ENCODE results near the gene PEX5. TPM values are rescaled to one million over a fixed set of nuclear protein-coding genes. Genes with fewer than 3 reads are reported as not detected.
A peak's percentile ranks its signal among the peaks of the same experiment; 100 is the strongest.
"Not testable (repeated sequence)": the region's sequence is repeated elsewhere in the genome, so short reads cannot be mapped to it uniquely, and the experiment has no call there.

The PEX5 gene
- total RNA-seq, 1 donor from 2014 or later: 39.7 TPM

DNA sequence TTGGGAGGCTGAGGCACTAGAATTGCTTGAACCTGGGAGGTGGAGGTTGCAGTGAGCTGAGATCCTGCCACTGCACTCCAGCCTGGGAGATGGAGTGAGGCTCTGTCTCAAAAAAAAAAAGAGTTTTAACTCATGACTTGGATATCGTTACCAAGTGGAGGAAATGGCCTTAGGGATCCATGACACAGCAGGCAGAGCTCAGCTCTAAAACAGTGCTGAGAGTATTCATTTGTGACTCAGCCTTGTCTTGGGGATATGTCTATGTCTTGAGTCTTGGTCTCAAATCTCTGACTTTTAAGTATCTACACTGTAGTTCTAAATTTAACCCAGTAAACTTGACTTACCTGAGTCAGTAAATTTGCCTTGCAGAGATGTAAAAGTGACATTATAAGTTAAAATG, 8.8 kb upstream of the PEX5 start:
- no peaks in the 10 kb centered on the region for H3K36me3 ChIP-seq (ENCODE audit: control insufficient read depth in 3 of 3, insufficient read depth in 3 of 3, low read length in 3 of 3)
- H3K4me3 ChIP-seq (ENCODE audit: low read length in 3 of 3): no peak overlapping the region
- H3K27ac ChIP-seq (ENCODE audit: low read depth, low read length): no peak overlapping the region
- H3K9ac ChIP-seq (ENCODE audit: low read depth in 1 of 3, low read length in 3 of 3): no peak overlapping the region
- peaks cover 0 to 4% (median 3%) of the 10 kb centered on the region in 3 donors for H3K27me3 ChIP-seq (ENCODE audit: control insufficient read depth in 3 of 3, insufficient read depth in 3 of 3, low read length in 3 of 3)
- peaks cover 0 to 2% (median 0%) of the 10 kb centered on the region in 3 donors for H3K9me3 ChIP-seq (ENCODE audit: control insufficient read depth in 3 of 3, low read length in 3 of 3)
- H3K4me1 ChIP-seq (ENCODE audit: control insufficient read depth in 3 of 3, insufficient read depth in 3 of 3, low read length in 3 of 3): no peaks in the 10 kb centered on the region

DNA sequence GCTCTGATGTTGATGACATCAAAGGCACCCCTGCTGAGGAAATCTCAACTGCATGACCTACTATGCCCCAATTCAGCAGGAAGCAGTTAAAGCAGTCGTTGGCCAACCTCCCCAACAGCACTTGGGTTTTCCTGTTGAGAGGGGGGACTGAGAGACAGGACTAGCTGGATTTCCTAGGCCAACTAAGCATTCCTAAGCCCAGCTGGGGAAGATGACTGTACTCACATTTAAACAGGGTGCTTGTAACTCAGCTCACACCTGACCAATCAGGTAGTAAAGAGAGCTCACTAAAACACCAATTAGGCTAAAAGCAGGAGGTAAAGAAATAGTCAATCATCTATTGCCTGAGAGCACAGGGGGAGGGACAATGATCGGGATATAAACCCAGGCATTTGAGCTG, 3.4 kb upstream of the PEX5 start:
- not testable (repeated sequence) for H3K9me3 ChIP-seq (ENCODE audit: control insufficient read depth in 3 of 3, low read length in 3 of 3); H3K36me3 ChIP-seq (ENCODE audit: control insufficient read depth in 3 of 3, insufficient read depth in 3 of 3, low read length in 3 of 3); H3K27me3 ChIP-seq (ENCODE audit: control insufficient read depth in 3 of 3, insufficient read depth in 3 of 3, low read length in 3 of 3); H3K4me3 ChIP-seq (ENCODE audit: low read length in 3 of 3); H3K9ac ChIP-seq (ENCODE audit: low read depth in 1 of 3, low read length in 3 of 3); H3K27ac ChIP-seq (ENCODE audit: low read depth, low read length)
- H3K4me1 ChIP-seq (ENCODE audit: control insufficient read depth in 3 of 3, insufficient read depth in 3 of 3, low read length in 3 of 3): peaks cover 15 to 19% (median 19%) of the 10 kb centered on the region in 3 donors

DNA sequence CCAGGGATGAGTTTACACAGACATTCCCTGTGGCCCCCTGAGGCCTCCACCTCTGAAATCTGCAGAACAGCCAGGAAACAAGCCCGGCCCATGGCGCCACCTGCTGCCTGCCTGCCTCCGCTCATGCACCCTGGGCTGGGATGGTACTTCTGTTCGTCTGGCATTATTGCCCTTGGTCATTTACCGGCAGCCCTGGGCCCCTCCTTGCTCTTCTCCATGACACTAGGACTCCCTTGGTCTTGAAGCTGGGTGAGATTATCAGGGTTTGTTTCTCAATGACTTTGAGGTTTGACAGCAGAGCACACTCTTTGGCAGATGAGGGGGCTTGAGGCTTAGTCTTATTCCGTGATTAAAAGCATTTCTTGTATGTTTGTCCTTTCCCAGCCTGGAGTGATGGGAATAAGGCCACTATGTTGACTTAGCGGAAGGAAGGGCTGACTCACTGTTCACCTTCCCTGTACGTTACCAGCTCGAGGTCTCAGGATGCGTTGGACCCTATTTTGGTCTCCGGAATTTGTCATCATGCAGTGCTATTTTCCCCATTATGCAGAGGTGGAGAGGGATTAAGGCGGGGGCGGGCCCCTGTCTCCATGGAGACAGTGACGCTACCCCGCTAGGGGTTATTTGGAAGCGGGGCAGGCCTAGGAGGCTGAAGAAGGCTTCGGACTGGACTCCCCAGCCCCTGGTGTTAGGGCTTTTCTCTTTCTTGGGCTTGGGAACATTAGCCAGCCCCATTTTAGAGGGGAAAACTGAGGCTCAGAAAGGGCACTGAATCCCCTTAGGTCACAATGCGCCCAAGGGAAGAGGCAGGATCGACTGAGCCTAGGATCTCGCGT, 706 bp upstream of the PEX5 start:
- Histone ChIP-seq H3K9ac (ENCODE audit: low read depth in 1 of 3, low read length in 3 of 3) (peak overlapping the region; percentile 91 to 99 (median 92)), H3K4me1 (ENCODE audit: control insufficient read depth in 3 of 3, insufficient read depth in 3 of 3, low read length in 3 of 3) (peaks cover 15 to 22% (median 21%) of the 10 kb centered on the region in 3 donors), H3K4me3 (ENCODE audit: low read length in 3 of 3) (peak overlapping the region; percentile 83 to 99 (median 98)), H3K36me3 (ENCODE audit: control insufficient read depth in 3 of 3, insufficient read depth in 3 of 3, low read length in 3 of 3) (peaks cover 4 to 15% (median 7%) of the 10 kb centered on the region in 3 donors), H3K27ac (ENCODE audit: low read depth, low read length) (peak overlapping the region; percentile 92), H3K9me3 (ENCODE audit: control insufficient read depth in 3 of 3, low read length in 3 of 3) (no peaks in the 10 kb centered on the region), H3K27me3 (ENCODE audit: control insufficient read depth in 3 of 3, insufficient read depth in 3 of 3, low read length in 3 of 3) (no peaks in the 10 kb centered on the region)

DNA sequence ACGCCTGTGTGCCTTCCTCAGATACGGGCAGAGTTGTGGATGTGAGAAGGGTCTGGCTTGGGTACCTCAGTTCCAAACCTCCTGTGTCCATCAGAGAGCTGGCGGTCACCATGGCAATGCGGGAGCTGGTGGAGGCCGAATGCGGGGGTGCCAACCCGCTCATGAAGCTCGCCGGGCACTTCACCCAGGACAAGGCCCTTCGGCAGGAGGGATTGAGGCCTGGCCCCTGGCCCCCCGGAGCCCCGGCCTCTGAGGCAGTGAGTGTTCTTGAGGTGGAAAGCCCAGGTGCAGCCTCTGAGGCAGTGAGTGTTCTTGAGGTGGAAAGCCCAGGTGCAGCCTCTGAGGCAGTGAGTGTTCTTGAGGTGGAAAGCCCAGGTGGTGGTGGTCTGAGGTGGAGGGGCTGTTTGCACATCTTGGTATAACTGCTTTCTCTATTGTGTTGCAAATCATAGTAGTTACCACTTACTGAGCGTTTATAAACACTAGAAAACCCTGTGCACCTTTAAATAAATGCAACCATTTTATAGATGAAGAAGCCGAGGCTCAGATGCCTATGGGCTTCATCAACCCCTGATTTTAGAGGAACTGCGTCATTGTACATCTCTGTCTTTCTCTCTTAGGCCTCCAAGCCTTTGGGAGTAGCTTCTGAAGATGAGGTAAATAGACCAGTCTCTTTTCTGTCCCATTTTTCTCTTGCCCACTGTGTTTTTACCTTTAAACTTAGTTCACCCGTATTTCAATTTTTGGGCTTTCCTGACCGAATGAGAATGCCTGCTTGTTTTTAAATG, 976 bp downstream of the PEX5 start:
- Histone ChIP-seq H3K9ac (ENCODE audit: low read depth in 1 of 3, low read length in 3 of 3) (peak overlapping the region; percentile 84 to 93 (median 91)), H3K36me3 (ENCODE audit: control insufficient read depth in 3 of 3, insufficient read depth in 3 of 3, low read length in 3 of 3) (peaks cover 7 to 16% (median 15%) of the 10 kb centered on the region in 3 donors), H3K27me3 (ENCODE audit: control insufficient read depth in 3 of 3, insufficient read depth in 3 of 3, low read length in 3 of 3) (no peaks in the 10 kb centered on the region), H3K27ac (ENCODE audit: low read depth, low read length) (peak overlapping the region; percentile 92), H3K4me3 (ENCODE audit: low read length in 3 of 3) (peak overlapping the region; percentile 83 to 93 (median 85)), H3K4me1 (ENCODE audit: control insufficient read depth in 3 of 3, insufficient read depth in 3 of 3, low read length in 3 of 3) (peaks cover 15 to 22% (median 21%) of the 10 kb centered on the region in 3 donors), H3K9me3 (ENCODE audit: control insufficient read depth in 3 of 3, low read length in 3 of 3) (no peaks in the 10 kb centered on the region)

DNA sequence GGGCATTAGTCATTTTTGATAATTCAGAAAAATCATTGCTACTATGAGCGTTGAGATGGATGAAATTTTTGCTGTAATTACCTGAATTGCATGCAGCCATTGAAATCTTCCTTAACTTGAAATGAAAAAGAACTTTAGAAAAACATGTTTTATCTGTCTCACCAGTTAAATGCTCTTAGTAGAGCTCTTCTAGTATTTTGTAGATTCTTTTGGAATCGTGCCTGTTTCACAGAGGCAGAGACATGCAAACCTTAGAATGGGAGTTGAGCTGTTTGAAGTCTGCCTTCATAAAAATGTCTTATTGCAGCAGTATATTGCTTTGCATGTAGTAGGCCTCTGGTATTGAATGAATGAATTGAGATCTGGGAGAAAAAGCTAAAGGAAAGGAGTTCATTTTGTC, 4.2 kb downstream of the PEX5 start:
- no peak overlapping the region for H3K27ac ChIP-seq (ENCODE audit: low read depth, low read length)
- peaks cover 10 to 18% (median 18%) of the 10 kb centered on the region in 3 donors for H3K36me3 ChIP-seq (ENCODE audit: control insufficient read depth in 3 of 3, insufficient read depth in 3 of 3, low read length in 3 of 3)
- H3K4me1 ChIP-seq (ENCODE audit: control insufficient read depth in 3 of 3, insufficient read depth in 3 of 3, low read length in 3 of 3): peaks cover 10 to 15% (median 14%) of the 10 kb centered on the region in 3 donors
- H3K27me3 ChIP-seq (ENCODE audit: control insufficient read depth in 3 of 3, insufficient read depth in 3 of 3, low read length in 3 of 3): no peaks in the 10 kb centered on the region
- H3K4me3 ChIP-seq (ENCODE audit: low read length in 3 of 3): no peak overlapping the region
- H3K9me3 ChIP-seq (ENCODE audit: control insufficient read depth in 3 of 3, low read length in 3 of 3): no peaks in the 10 kb centered on the region
- no peak overlapping the region for H3K9ac ChIP-seq (ENCODE audit: low read depth in 1 of 3, low read length in 3 of 3)

DNA sequence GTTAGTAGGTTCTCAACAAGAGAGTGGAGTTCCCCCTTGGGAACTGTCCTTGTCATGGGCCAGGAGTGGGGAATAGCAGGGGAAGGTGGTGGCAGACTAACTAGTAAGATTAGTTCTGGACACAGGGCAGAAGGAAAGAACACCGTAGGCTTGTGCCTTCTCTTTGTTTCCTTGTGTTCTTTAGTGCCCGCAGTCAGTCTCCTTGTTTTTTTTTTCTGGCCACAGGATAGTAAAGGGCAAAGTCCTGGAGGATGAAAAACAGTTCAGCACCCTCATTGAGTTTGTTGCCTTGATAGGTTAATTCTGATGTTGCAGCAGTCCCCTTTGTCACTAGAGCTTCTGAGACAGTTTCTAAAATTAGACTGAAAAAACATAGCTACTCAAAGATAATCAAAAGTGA, 8.4 kb downstream of the PEX5 start:
- no peaks in the 10 kb centered on the region for H3K4me1 ChIP-seq (ENCODE audit: control insufficient read depth in 3 of 3, insufficient read depth in 3 of 3, low read length in 3 of 3)
- H3K36me3 ChIP-seq (ENCODE audit: control insufficient read depth in 3 of 3, insufficient read depth in 3 of 3, low read length in 3 of 3): peaks cover 21 to 39% (median 31%) of the 10 kb centered on the region in 3 donors
- H3K9ac ChIP-seq (ENCODE audit: low read depth in 1 of 3, low read length in 3 of 3): no peak overlapping the region
- H3K27me3 ChIP-seq (ENCODE audit: control insufficient read depth in 3 of 3, insufficient read depth in 3 of 3, low read length in 3 of 3): no peaks in the 10 kb centered on the region
- H3K9me3 ChIP-seq (ENCODE audit: control insufficient read depth in 3 of 3, low read length in 3 of 3): no peaks in the 10 kb centered on the region
- H3K27ac ChIP-seq (ENCODE audit: low read depth, low read length): no peak overlapping the region
- H3K4me3 ChIP-seq (ENCODE audit: low read length in 3 of 3): no peak overlapping the region

DNA sequence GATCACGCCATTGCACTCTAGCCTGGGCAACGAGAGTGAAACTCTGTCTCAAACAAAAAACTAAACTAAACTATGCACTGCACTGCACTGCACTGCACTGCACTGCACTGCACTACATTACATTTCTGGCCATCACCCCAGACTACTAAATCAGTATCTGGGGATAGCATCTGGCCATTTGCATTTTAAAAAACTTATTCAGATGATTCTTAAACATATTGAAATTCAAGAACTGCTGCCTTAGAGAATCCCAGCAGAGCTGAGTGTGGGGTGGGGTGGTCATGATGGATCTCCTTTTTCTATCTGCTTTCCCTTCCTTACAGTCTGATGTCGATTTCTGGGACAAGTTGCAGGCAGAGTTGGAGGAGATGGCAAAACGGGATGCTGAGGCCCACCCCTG, 13.6 kb downstream of the PEX5 start:
- Histone ChIP-seq H3K4me3 (ENCODE audit: low read length in 3 of 3) (no peak overlapping the region), H3K9me3 (ENCODE audit: control insufficient read depth in 3 of 3, low read length in 3 of 3) (no peaks in the 10 kb centered on the region), H3K36me3 (ENCODE audit: control insufficient read depth in 3 of 3, insufficient read depth in 3 of 3, low read length in 3 of 3) (peaks cover 34 to 57% (median 55%) of the 10 kb centered on the region in 3 donors), H3K4me1 (ENCODE audit: control insufficient read depth in 3 of 3, insufficient read depth in 3 of 3, low read length in 3 of 3) (peaks cover under 1 to 5% (median 4%) of the 10 kb centered on the region in 3 donors), H3K27ac (ENCODE audit: low read depth, low read length) (no peak overlapping the region), H3K9ac (ENCODE audit: low read depth in 1 of 3, low read length in 3 of 3) (no peak overlapping the region), H3K27me3 (ENCODE audit: control insufficient read depth in 3 of 3, insufficient read depth in 3 of 3, low read length in 3 of 3) (no peaks in the 10 kb centered on the region)

DNA sequence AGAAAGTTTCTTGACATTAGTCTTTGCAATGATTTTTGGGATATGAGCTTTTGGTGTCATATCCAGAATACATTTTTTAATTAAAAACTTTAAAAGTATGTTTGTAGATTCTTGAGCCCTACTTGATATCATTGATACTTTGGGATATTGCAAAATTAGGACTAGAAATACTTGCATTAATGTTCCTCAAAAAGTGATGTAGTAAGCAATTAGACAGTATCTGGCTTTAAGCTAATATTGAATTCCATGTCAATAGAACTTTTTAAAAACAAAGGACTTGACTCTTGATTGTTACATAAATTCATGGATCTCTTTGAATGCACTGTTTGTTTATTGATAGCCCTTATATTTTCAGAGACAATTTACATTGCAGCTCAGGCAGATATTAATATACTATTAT, 15.6 kb downstream of the PEX5 start:
- H3K27me3 ChIP-seq (ENCODE audit: control insufficient read depth in 3 of 3, insufficient read depth in 3 of 3, low read length in 3 of 3): no peaks in the 10 kb centered on the region
- H3K27ac ChIP-seq (ENCODE audit: low read depth, low read length): no peak overlapping the region
- H3K4me1 ChIP-seq (ENCODE audit: control insufficient read depth in 3 of 3, insufficient read depth in 3 of 3, low read length in 3 of 3): peaks cover 6 to 10% (median 8%) of the 10 kb centered on the region in 3 donors
- no peak overlapping the region for H3K9ac ChIP-seq (ENCODE audit: low read depth in 1 of 3, low read length in 3 of 3)
- H3K36me3 ChIP-seq (ENCODE audit: control insufficient read depth in 3 of 3, insufficient read depth in 3 of 3, low read length in 3 of 3): peaks cover 52 to 71% (median 69%) of the 10 kb centered on the region in 3 donors
- no peak overlapping the region for H3K4me3 ChIP-seq (ENCODE audit: low read length in 3 of 3)
- H3K9me3 ChIP-seq (ENCODE audit: control insufficient read depth in 3 of 3, low read length in 3 of 3): no peaks in the 10 kb centered on the region

DNA sequence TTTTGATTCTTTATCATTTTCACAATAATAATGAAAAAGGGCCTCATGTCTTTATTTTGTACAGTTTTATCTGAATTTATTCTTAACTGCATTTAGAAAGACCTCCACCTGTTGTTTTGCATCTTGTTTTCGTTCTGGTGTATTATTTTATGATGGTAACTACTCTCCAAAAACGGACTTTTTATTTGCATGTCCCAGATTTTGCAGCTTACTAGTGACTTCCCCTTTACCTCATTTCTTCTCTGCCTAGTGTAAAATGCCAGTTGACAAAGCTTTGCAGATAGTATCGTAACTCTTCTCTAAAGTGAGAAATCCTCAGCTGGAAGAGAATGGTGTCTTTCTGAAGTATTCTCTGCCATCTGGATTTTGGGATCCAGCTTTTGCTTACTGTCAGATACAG, 17.2 kb downstream of the PEX5 start:
- Histone ChIP-seq H3K27me3 (ENCODE audit: control insufficient read depth in 3 of 3, insufficient read depth in 3 of 3, low read length in 3 of 3) (no peaks in the 10 kb centered on the region), H3K4me3 (ENCODE audit: low read length in 3 of 3) (no peak overlapping the region), H3K27ac (ENCODE audit: low read depth, low read length) (no peak overlapping the region), H3K9ac (ENCODE audit: low read depth in 1 of 3, low read length in 3 of 3) (no peak overlapping the region), H3K9me3 (ENCODE audit: control insufficient read depth in 3 of 3, low read length in 3 of 3) (no peaks in the 10 kb centered on the region), H3K4me1 (ENCODE audit: control insufficient read depth in 3 of 3, insufficient read depth in 3 of 3, low read length in 3 of 3) (peaks cover 6 to 10% (median 8%) of the 10 kb centered on the region in 3 donors), H3K36me3 (ENCODE audit: control insufficient read depth in 3 of 3, insufficient read depth in 3 of 3, low read length in 3 of 3) (peaks cover 58 to 77% (median 72%) of the 10 kb centered on the region in 3 donors)
